BE2C (cell line): Measurements from ENCODE around the gene COPS8.
A peak's percentile ranks its signal among the peaks of the same experiment; 100 is the strongest.

Source experiments
- DNase-seq: peaks from one replicate; pipeline ENCODE4 v3.0.0-alpha.2; 2020
- H3K27me3 ChIP-seq: fragments of 250-450 bp; sonication (Bioruptor Pico); 2 replicates; pipeline ENCODE4 v1.5.1; 2020; ENCODE audit warnings: mild to moderate bottlenecking
- H3K36me3 ChIP-seq: fragments of 250-450 bp; sonication (Bioruptor Pico); 2 replicates; pipeline ENCODE4 v1.5.1; 2020; ENCODE audit warnings: mild to moderate bottlenecking
- H3K4me1 ChIP-seq: fragments of 250-450 bp; sonication (Bioruptor Pico); 2 replicates; pipeline ENCODE4 v1.5.1; 2020
- H3K4me3 ChIP-seq: 2 replicates; pipeline ENCODE4 v1.5.1; 2011; ENCODE audit warnings: low read depth, low read length
- H3K9me3 ChIP-seq: fragments of 250-450 bp; sonication (Bioruptor Pico); 2 replicates; pipeline ENCODE4 v1.5.1; 2020
- CTCF ChIP-seq: IDR thresholded peaks from 2 replicates; pipeline ENCODE4 v1.5.1; 2012; ENCODE audit warnings: mild to moderate bottlenecking, low read depth, low read length

Gene COPS8

GRCh38 chr2:237066396-237066795, 19.3 kb upstream of the COPS8 start:
- no peaks in the 10 kb centered on the region for H3K36me3 ChIP-seq
- H3K4me1 ChIP-seq, result no peaks in the 10 kb centered on the region
- no peak for DNase-seq
- no peak overlapping the region for H3K4me3 ChIP-seq
- H3K9me3 ChIP-seq, result no peaks in the 10 kb centered on the region
- no peaks in the 10 kb centered on the region; the same call in 1 of the 2 replicates for H3K27me3 ChIP-seq
- TF ChIP-seq CTCF, result no peak

- Histone ChIP-seq H3K4me1 (no peaks in the 10 kb centered on the region), H3K9me3 (no peaks in the 10 kb centered on the region), H3K27me3 (no peaks in the 10 kb centered on the region; the same call in 1 of the 2 replicates), H3K36me3 (no peaks in the 10 kb centered on the region), H3K4me3 (no peak overlapping the region)
- TF ChIP-seq CTCF, result no peak
- no peak for DNase-seq
These were observed 17.6 kb upstream of the COPS8 start for GRCh38 chr2:237068005-237068576.

GRCh38 chr2:237072067-237072931, 13.4 kb upstream of the COPS8 start:
- H3K9me3 ChIP-seq, result no peaks in the 10 kb centered on the region
- peaks cover 3% of the 10 kb centered on the region; the same call in 1 of the 2 replicates for H3K27me3 ChIP-seq
- peak; percentile 72 for DNase-seq
- H3K36me3 ChIP-seq, result no peaks in the 10 kb centered on the region
- peak; percentile 99 for TF ChIP-seq CTCF
- no peaks in the 10 kb centered on the region for H3K4me1 ChIP-seq
- H3K4me3 ChIP-seq, result no peak overlapping the region

- H3K4me3 ChIP-seq, result no peak overlapping the region
- no peak for TF ChIP-seq CTCF
- no peaks in the 10 kb centered on the region for H3K36me3 ChIP-seq
- H3K4me1 ChIP-seq, result no peaks in the 10 kb centered on the region
- peaks cover 3% of the 10 kb centered on the region; the same call in 1 of the 2 replicates for H3K27me3 ChIP-seq
- H3K9me3 ChIP-seq, result no peaks in the 10 kb centered on the region; the same call in 1 of the 2 replicates
- DNase-seq, result no peak
These were observed 12.1 kb upstream of the COPS8 start for GRCh38 chr2:237073552-237073951.

GRCh38 chr2:237074211-237074993, 11.3 kb upstream of the COPS8 start:
- no peaks in the 10 kb centered on the region for H3K36me3 ChIP-seq
- no peak for DNase-seq
- H3K27me3 ChIP-seq, result peaks cover 3% of the 10 kb centered on the region; the same call in 1 of the 2 replicates
- no peak overlapping the region for H3K4me3 ChIP-seq
- no peak for TF ChIP-seq CTCF
- H3K4me1 ChIP-seq, result no peaks in the 10 kb centered on the region
- H3K9me3 ChIP-seq, result no peaks in the 10 kb centered on the region; the same call in 1 of the 2 replicates
